ENCODE data around the gene MVB12A.

Gene MVB12A

GRCh38 chr19:17389957-17390664 lies 29.7 kb upstream of the MVB12A start:
- H3K9ac ChIP-seq, result peak overlapping the region; percentile 48 to 76 (median 71); a peak in 21 of 22 replicates
- H4K20me1 ChIP-seq, result 0 out of 22 replicates have a peak, but pooled peaks cover 0 to 7% (median 0%) of the 10 kb centered on the region in 11 experiments
- H3K4me1 ChIP-seq, result peaks cover 36 to 59% (median 46%) of the 10 kb centered on the region in 10 experiments
- H3K36me3 ChIP-seq, result peaks cover 0 to 7% (median 0%) of the 10 kb centered on the region in 11 experiments; a peak in 4 of 22 replicates
- TF ChIP-seq Cebpa-rat (IDR thresholded peaks at IDR 0.05), result no peak
- H3K27ac ChIP-seq, result peak overlapping the region in 3 of 11 experiments; percentile 27 to 40 (median 31); a peak in 5 of 22 replicates
- peak overlapping the region; percentile 56 to 75 (median 65) for H3K4me3 ChIP-seq
- peaks cover 0 to 11% (median 6%) of the 10 kb centered on the region in 11 experiments; a peak in 9 of 22 replicates for H3K9me3 ChIP-seq (replicated peaks in 1 of 11)
- peak overlapping the region; percentile 96 to 100 (median 99) for H3K4me2 ChIP-seq
- H3K27me3 ChIP-seq, result peaks cover 10 to 21% (median 15%) of the 10 kb centered on the region in 11 experiments; a peak in 20 of 22 replicates

- Histone ChIP-seq H4K20me1 (0 out of 22 replicates have a peak, but pooled peaks cover 0 to 7% (median 0%) of the 10 kb centered on the region in 11 experiments), H3K36me3 (peaks cover 0 to 7% (median 0%) of the 10 kb centered on the region in 11 experiments; a peak in 4 of 22 replicates), H3K4me2 (peak overlapping the region; percentile 96 to 100 (median 99)), H3K9ac (peak overlapping the region; percentile 48 to 76 (median 71); a peak in 21 of 22 replicates), H3K4me3 (peak overlapping the region; percentile 56 to 75 (median 65)), H3K4me1 (peaks cover 37 to 59% (median 46%) of the 10 kb centered on the region in 10 experiments), H3K9me3 (replicated peaks in 1 of 11) (peaks cover 0 to 11% (median 6%) of the 10 kb centered on the region in 11 experiments; a peak in 9 of 22 replicates), H3K27ac (peak overlapping the region in 3 of 11 experiments; percentile 27 to 40 (median 31); a peak in 5 of 22 replicates), H3K27me3 (peaks cover 10 to 21% (median 15%) of the 10 kb centered on the region in 11 experiments; a peak in 20 of 22 replicates)
- no peak for TF ChIP-seq Cebpa-rat (IDR thresholded peaks at IDR 0.05)
These were observed 29.0 kb upstream of the MVB12A start for GRCh38 chr19:17390665-17391370.

- no peak for TF ChIP-seq Cebpa-rat (IDR thresholded peaks at IDR 0.05)
- peak overlapping the region; percentile 9 to 67 (median 50); a peak in 17 of 22 replicates for H3K9ac ChIP-seq
These were observed 28.3 kb upstream of the MVB12A start for GRCh38 chr19:17391371-17392151.

GRCh38 chr19:17393002-17393401 lies 26.8 kb upstream of the MVB12A start:
- Histone ChIP-seq H4K20me1 (0 out of 22 replicates have a peak, but pooled peaks cover 0 to 7% (median 0%) of the 10 kb centered on the region in 11 experiments), H3K4me1 (peaks cover 36 to 55% (median 44%) of the 10 kb centered on the region in 10 experiments), H3K27ac (no peak overlapping the region), H3K27me3 (peaks cover 10 to 21% (median 15%) of the 10 kb centered on the region in 11 experiments; a peak in 20 of 22 replicates), H3K9ac (no peak overlapping the region), H3K4me3 (no peak overlapping the region), H3K36me3 (peaks cover 5 to 21% (median 12%) of the 10 kb centered on the region in 11 experiments; a peak in 14 of 22 replicates), H3K4me2 (peak overlapping the region in 6 of 11 experiments; percentile 10 to 100 (median 98); a peak in 5 of 22 replicates), H3K9me3 (replicated peaks in 1 of 11) (peaks cover 0 to 11% (median 6%) of the 10 kb centered on the region in 11 experiments; a peak in 9 of 22 replicates)
- TF ChIP-seq Cebpa-rat (IDR thresholded peaks at IDR 0.05), result no peak

More at GRCh38 chr19:17391371-17392151, 28.3 kb upstream of the MVB12A start:
- Histone ChIP-seq H3K27me3 (peaks cover 10 to 21% (median 15%) of the 10 kb centered on the region in 11 experiments; a peak in 20 of 22 replicates), H3K27ac (peak overlapping the region in 7 of 11 experiments; percentile 16 to 51 (median 41); a peak in 11 of 22 replicates), H3K4me3 (peak overlapping the region; percentile 56 to 75 (median 65)), H4K20me1 (0 out of 22 replicates have a peak, but pooled peaks cover 0 to 7% (median 0%) of the 10 kb centered on the region in 11 experiments), H3K4me2 (peak overlapping the region; percentile 96 to 100 (median 99)), H3K4me1 (peaks cover 36 to 55% (median 44%) of the 10 kb centered on the region in 10 experiments), H3K9me3 (replicated peaks in 1 of 11) (peaks cover 0 to 11% (median 6%) of the 10 kb centered on the region in 11 experiments; a peak in 9 of 22 replicates), H3K36me3 (peaks cover 0 to 7% (median 0%) of the 10 kb centered on the region in 11 experiments; a peak in 4 of 22 replicates)

GRCh38 chr19:17393914-17394313 lies 25.9 kb upstream of the MVB12A start, which contains the start of gene CCDC194:
CCDC194 (minus strand) TSS chr19:17394196; CDS start chr19:17394158, 38 bp downstream.
- H3K4me1 ChIP-seq, result peaks cover 38 to 58% (median 47%) of the 10 kb centered on the region in 10 experiments
- H3K27ac ChIP-seq, result peak within 1 kb of the TSS in 3 of 11 experiments; percentile 46 to 56 (median 49); a peak in 5 of 22 replicates
- peak within 1 kb of the TSS; percentile 32 to 100 (median 54); a peak in 21 of 22 replicates for H3K4me2 ChIP-seq
- H3K36me3 ChIP-seq, result peaks cover 8 to 30% (median 20%) of the 10 kb centered on the region in 11 experiments; a peak in 15 of 22 replicates
- no peak for TF ChIP-seq Cebpa-rat (IDR thresholded peaks at IDR 0.05)
- no peak within 1 kb of the TSS for H3K4me3 ChIP-seq
- H3K9ac ChIP-seq, result peak within 1 kb of the TSS in 4 of 11 experiments; percentile 4 to 21 (median 14); a peak in 2 of 22 replicates
- H3K9me3 ChIP-seq (replicated peaks in 1 of 11), result peaks cover 0 to 9% (median 6%) of the 10 kb centered on the region in 11 experiments; a peak in 9 of 22 replicates
- peaks cover 10 to 19% (median 15%) of the 10 kb centered on the region in 11 experiments; a peak in 20 of 22 replicates for H3K27me3 ChIP-seq
- H4K20me1 ChIP-seq, result 0 out of 22 replicates have a peak, but pooled peaks cover 0 to 7% (median 0%) of the 10 kb centered on the region in 11 experiments

- H3K9ac ChIP-seq, result peak overlapping the region in 5 of 11 experiments; percentile 4 to 21 (median 9); a peak in 3 of 22 replicates
- peaks cover 6 to 9% (median 8%) of the 10 kb centered on the region in 11 experiments; a peak in 20 of 22 replicates for H3K27me3 ChIP-seq
- peaks cover 11 to 34% (median 24%) of the 10 kb centered on the region in 11 experiments; a peak in 19 of 22 replicates for H3K36me3 ChIP-seq
- peaks cover 47 to 67% (median 55%) of the 10 kb centered on the region in 10 experiments for H3K4me1 ChIP-seq
- H4K20me1 ChIP-seq, result peaks cover 0 to 7% (median 0%) of the 10 kb centered on the region in 11 experiments; a peak in 1 of 22 replicates
- H3K27ac ChIP-seq, result peak overlapping the region in 5 of 11 experiments; percentile 46 to 56 (median 49); a peak in 9 of 22 replicates
- TF ChIP-seq Cebpa-rat (IDR thresholded peaks at IDR 0.05), result no peak
- H3K4me3 ChIP-seq, result no peak overlapping the region
- peak overlapping the region; percentile 21 to 57 (median 42) for H3K4me2 ChIP-seq
- H3K9me3 ChIP-seq (replicated peaks in 1 of 11), result peaks cover 0 to 1% (median 0%) of the 10 kb centered on the region in 11 experiments; a peak in 1 of 22 replicates
These were observed 24.9 kb upstream of the MVB12A start for GRCh38 chr19:17394891-17395415.

Data from BLaER1 treated with 17β-estradiol and CSF1 and Interleukin-3, amounts not matched to agents 10 nM and 100 nM (cell line).